ENCODE data around the gene LRRC73.
A peak's percentile ranks its signal among the peaks of the same experiment; 100 is the strongest.

Gene LRRC73

GRCh38 chr6:43520097-43520496, 10.0 kb upstream of the LRRC73 start:
- FAIRE-seq (no peak), DNase-seq (ENCODE audit: insufficient read length, low spot score) (no peak)
- no peak for TF ChIP-seq POLR2A (IDR thresholded peaks at IDR 0.05; ENCODE audit: low read depth, low read length)

- DNase-seq (ENCODE audit: insufficient read length, low spot score): no peak
- no peak for TF ChIP-seq POLR2A (IDR thresholded peaks at IDR 0.05; ENCODE audit: low read depth, low read length)
- no peak for FAIRE-seq
Observed at GRCh38 chr6:43517505-43518357, 7.6 kb upstream of the LRRC73 start.

GRCh38 chr6:43516697-43517504, 6.8 kb upstream of the LRRC73 start, which contains the start of the genes POLR1C and YIPF3:
Gene POLR1C, plus strand, starts transcription at chr6:43517089. Its CDS starts 21 bp downstream, at chr6:43517110.
Gene YIPF3, minus strand, starts transcription at chr6:43516926. Its CDS starts 119 bp downstream, at chr6:43516807.
- FAIRE-seq: peak; percentile 52
- TF ChIP-seq POLR2A (IDR thresholded peaks at IDR 0.05; ENCODE audit: low read depth, low read length): peak; percentile 91
- DNase-seq (ENCODE audit: insufficient read length, low spot score): peak; percentile 99

GRCh38 chr6:43516367-43516696, 6.2 kb upstream of the LRRC73 start:
- DNase-seq (ENCODE audit: insufficient read length, low spot score): no peak
- no peak for FAIRE-seq
- no peak for TF ChIP-seq POLR2A (IDR thresholded peaks at IDR 0.05; ENCODE audit: low read depth, low read length)

GRCh38 chr6:43515808-43516207, 5.7 kb upstream of the LRRC73 start:
- FAIRE-seq: no peak
- TF ChIP-seq POLR2A (IDR thresholded peaks at IDR 0.05; ENCODE audit: low read depth, low read length): no peak

GRCh38 chr6:43511824-43512415, 1.8 kb upstream of the LRRC73 start:
- TF ChIP-seq POLR2A (IDR thresholded peaks at IDR 0.05; ENCODE audit: low read depth, low read length): no peak
- FAIRE-seq (no peak), DNase-seq (ENCODE audit: insufficient read length, low spot score) (no peak)

More at GRCh38 chr6:43515808-43516207, 5.7 kb upstream of the LRRC73 start:
- no peak for DNase-seq (ENCODE audit: insufficient read length, low spot score)

- no peak for TF ChIP-seq POLR2A (IDR thresholded peaks at IDR 0.05; ENCODE audit: low read depth, low read length)
- DNase-seq (ENCODE audit: insufficient read length, low spot score) (no peak), FAIRE-seq (no peak)
Observed at GRCh38 chr6:43510827-43511163, 649 bp upstream of the LRRC73 start.

- DNase-seq (ENCODE audit: insufficient read length, low spot score) (no peak), FAIRE-seq (no peak)
- no peak for TF ChIP-seq POLR2A (IDR thresholded peaks at IDR 0.05; ENCODE audit: low read depth, low read length)
Observed at GRCh38 chr6:43509142-43509983, 783 bp downstream of the LRRC73 start.

- FAIRE-seq: no peak
- no peak for DNase-seq (ENCODE audit: insufficient read length, low spot score)
- no peak for TF ChIP-seq POLR2A (IDR thresholded peaks at IDR 0.05; ENCODE audit: low read depth, low read length)
Observed at GRCh38 chr6:43508481-43509141, 1.5 kb downstream of the LRRC73 start.

- peak; percentile 76 for DNase-seq (ENCODE audit: insufficient read length, low spot score)
- no peak for TF ChIP-seq POLR2A (IDR thresholded peaks at IDR 0.05; ENCODE audit: low read depth, low read length)
- FAIRE-seq: peak; percentile 45
Observed at GRCh38 chr6:43506667-43507471, 3.3 kb downstream of the LRRC73 start.

- DNase-seq (ENCODE audit: insufficient read length, low spot score) (no peak), FAIRE-seq (no peak)
- TF ChIP-seq POLR2A (IDR thresholded peaks at IDR 0.05; ENCODE audit: low read depth, low read length): no peak
Observed at GRCh38 chr6:43506171-43506570, 4.0 kb downstream of the LRRC73 start.

GRCh38 chr6:43505718-43506117, 4.4 kb downstream of the LRRC73 start:
- FAIRE-seq: no peak
- TF ChIP-seq POLR2A (IDR thresholded peaks at IDR 0.05; ENCODE audit: low read depth, low read length): no peak

More at GRCh38 chr6:43505718-43506117, 4.4 kb downstream of the LRRC73 start:
- no peak for DNase-seq (ENCODE audit: insufficient read length, low spot score)
